GM18517 (cell line): ENCODE data around the gene MYO15A.

ENCODE experiments used
- ATAC-seq: cut with Tn5 transposase; IDR thresholded peaks from one replicate; pipeline ENCODE4 v1.9.1; 2021; ENCODE audit warnings: mild to moderate bottlenecking, moderate library complexity; ENCODE audit not compliant: unreplicated experiment

MYO15A gene

DNA sequence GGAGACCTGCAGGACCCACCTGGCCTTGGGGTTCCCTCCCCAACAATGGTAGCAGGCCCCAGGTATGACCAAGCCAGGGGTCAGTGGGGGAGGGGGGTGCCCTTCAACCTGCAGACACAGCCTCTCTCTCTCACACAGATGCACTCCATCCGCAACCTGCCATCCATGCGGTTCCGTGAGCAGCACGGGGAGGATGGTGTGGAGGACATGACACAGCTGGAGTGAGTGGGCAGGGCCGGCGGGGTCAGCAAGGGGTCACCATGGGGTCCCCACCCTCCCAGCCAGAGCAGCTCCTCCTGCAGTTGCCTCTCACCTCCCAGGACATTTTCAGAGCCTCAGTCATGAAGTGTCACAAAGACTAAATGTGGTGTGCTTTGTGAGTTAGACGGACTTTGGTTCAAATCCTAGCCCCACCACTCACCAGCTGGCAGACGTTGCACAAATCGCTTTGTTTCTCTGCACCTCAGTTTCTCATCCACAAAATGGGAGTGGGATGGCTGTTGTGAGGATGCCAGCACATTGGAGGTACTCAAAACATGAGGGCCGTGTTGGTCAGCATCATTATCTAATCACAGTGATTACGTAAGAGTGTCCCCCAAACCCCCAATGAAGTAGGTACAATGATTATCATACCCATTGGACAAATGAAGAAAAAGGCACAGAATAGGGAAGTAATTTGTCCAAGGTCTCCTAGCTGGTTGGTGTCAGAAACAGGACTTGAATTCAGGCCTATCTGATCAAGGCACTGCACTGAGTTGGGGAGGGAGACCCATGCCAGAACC lies 16.0 kb downstream of the MYO15A start:
- ATAC-seq: no peak

- no peak for ATAC-seq
Measured at GRCh38 chr17:18129041-18129502, 20.5 kb downstream of the MYO15A start.

DNA sequence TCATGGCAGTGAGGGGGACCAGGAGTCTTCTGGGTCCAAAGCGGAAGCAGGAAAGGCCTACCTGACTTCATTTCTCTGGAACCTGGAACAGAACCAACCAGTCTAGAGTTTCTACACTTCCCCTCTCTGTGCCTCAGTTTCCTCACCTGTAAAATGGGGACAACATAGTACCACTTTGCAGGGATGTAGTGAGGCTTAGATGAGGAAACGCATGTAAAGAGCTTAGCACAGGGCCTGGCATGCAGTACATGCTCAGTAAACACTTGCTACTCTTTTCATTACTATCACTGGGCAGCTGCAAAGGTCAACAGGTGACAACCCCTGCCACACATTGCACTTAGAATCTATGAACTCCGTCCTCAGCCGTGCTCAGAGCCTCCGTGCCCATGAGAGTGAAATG lies 24.2 kb downstream of the MYO15A start:
- ATAC-seq: no peak

GRCh38 chr17:18136357-18136756 lies 27.8 kb downstream of the MYO15A start:
- no peak for ATAC-seq

GRCh38 chr17:18138065-18138749 lies 29.7 kb downstream of the MYO15A start:
- ATAC-seq: no peak

DNA sequence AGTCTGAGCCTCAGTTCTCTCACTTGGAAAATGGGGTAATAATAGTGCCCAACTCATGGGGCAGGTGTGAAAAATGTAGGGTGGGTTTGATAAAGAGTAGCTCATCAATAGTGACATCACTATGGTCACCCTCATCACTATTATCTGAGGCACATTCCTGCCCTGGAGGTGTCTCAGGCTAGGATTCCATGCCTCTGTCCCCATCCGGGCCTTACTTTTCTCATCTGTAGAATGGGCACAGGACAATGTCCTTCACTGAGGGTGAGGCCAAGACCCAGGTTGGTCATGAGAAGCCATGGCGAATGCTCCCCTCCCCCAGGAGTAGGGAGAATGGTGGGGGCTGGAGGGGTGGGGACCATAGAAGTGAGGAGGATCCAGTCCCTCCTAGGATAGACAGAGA lies 30.5 kb downstream of the MYO15A start:
- ATAC-seq: no peak

GRCh38 chr17:18139498-18139897 lies 30.9 kb downstream of the MYO15A start:
- no peak for ATAC-seq

DNA sequence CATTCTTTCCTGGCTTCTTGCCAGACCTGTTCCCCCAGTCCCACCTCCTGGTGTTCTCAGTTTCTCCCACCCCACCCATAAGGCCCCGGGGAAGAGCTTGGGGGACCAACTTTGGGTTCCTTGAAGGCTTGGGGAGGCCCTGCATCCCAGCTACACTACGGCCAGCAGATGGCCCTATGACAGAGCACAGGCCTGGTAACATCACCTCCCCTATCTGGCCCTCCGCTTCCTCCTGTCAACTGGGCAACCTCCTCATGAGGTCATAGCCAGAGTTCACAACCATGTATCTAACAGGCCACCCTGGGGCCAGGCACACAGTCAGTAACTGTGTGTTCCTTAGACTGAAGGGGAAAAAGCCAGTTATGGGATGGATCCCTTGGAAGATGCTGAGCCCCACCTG lies 31.4 kb downstream of the MYO15A start:
- ATAC-seq: no peak

DNA sequence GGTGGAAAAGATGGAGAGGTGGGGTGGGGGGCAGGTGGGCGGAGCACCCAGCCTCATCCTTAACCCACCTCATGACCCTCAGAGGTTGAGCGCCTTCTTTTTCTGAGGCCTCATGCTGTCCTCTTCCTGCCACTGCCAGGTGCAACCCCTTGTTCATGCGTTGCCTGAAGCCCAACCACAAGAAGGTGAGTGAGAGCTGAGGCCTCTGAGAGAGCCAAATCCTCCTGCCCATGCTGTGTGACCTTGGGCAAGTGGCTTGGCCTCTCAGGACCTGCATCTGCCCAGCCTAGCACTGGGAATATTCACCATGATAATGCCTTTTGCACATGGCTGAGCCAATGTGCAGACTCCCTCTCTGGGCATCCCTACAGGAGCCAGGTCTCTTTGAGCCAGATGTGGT lies 32.1 kb downstream of the MYO15A start:
- no peak for ATAC-seq

- no peak for ATAC-seq
Measured at GRCh38 chr17:18141210-18141803, 32.8 kb downstream of the MYO15A start.

DNA sequence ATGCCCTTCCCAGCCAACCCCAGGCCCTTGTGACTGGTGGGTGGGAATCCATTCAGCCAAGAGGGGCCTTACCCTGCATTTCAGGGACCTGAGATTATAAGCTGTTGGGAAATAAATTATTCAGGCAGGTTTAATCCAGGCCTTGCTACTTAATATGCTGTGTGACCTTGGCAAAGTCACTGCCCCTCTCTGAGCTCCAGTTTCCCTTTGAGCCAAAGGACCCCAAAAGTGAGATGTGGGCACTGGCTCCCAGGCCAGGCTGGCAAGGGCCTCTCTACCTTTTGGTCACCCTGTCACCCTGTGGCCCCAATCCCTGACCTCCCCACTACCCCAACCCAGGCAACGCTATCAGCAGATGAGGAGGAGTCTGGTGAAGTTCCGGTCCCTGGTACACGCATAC lies 33.9 kb downstream of the MYO15A start:
- ATAC-seq: no peak

GRCh38 chr17:18143044-18143936 lies 34.7 kb downstream of the MYO15A start:
- ATAC-seq: no peak

DNA sequence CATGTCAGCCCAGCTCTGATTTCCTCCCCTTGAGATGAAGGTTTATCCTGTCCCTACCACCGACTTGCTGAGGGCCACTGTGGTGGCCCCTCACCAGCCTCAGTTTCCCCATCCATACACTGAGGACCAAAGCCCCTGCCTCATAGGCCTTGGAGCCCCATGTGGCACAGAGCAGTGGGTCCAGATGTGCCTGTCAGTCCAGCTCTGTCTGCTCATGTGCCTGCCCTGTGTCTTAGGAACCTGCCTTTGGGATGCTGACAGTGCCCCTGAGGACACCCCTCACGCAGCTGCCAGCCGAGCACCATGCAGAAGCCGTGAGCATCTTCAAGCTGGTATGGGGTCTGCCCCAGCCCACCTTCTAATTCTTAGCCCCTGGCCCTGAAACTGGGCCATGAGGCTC lies 35.7 kb downstream of the MYO15A start:
- no peak for ATAC-seq

DNA sequence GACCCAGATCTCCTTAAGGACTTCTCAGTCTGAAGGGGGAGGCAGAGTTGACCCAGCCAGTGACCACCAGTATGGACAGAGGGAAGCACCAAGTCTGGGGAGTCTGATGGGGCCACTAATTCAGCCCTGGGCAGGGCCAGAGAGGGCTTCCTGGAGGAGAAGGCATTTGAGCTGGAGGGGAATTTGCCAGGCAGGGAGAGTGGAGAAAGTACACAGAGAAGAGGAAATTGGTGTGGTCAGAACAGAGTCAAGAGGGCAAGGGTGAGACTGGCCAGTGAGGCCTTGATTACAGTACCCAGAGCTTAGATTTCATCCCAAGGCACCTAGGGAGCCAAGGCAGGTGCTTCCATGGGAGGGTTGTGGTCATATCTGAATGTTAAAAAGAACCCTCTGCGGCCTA lies 36.3 kb downstream of the MYO15A start:
- ATAC-seq: no peak

- no peak for ATAC-seq
Measured at GRCh38 chr17:18145811-18146210, 37.3 kb downstream of the MYO15A start.

- no peak for ATAC-seq
Measured at GRCh38 chr17:18146259-18146658, 37.7 kb downstream of the MYO15A start.

DNA sequence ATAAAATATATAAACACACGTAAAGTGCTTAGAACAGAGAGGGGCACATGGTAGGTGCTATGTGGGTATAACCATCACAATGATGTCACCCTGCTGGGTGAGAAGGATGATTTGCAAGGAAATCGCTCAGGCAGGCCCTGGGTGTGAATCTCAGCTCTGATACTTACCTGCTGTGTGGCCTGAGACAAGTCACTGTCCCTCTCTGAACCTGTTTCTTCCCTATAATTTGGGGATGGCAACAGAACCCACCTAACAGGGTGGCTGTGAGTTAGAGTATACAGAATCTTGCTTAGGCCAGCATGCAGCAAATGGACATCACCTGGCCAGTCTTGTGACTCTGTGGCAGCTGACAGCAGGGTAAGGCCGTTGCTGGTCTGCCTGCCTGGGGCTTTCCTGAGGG lies 38.4 kb downstream of the MYO15A start:
- ATAC-seq: no peak

DNA sequence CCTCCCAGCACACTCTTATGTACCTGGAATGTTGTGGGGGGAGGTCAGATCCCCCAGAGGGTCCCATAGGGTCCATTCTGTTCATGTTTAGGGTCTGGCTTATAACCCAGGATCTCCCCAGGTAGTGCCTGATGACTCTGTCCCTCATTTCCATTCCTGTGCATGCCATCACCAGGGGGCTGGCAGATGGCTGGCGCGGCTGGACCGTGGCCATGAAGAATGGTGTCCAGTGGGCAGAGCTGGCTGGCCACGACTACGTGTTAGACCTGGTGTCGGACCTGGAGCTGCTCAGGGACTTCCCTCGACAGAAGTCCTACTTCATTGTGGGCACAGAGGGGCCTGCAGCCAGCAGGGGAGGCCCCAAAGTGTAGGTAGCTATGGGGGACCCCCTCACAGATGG lies 40.0 kb downstream of the MYO15A start:
- no peak for ATAC-seq

GRCh38 chr17:18151290-18151689 lies 42.7 kb downstream of the MYO15A start:
- no peak for ATAC-seq

GRCh38 chr17:18155179-18155578 lies 46.6 kb downstream of the MYO15A start:
- no peak for ATAC-seq
